ENCODE measurements around the gene SEPTIN5.

SEPTIN5 gene

DNA sequence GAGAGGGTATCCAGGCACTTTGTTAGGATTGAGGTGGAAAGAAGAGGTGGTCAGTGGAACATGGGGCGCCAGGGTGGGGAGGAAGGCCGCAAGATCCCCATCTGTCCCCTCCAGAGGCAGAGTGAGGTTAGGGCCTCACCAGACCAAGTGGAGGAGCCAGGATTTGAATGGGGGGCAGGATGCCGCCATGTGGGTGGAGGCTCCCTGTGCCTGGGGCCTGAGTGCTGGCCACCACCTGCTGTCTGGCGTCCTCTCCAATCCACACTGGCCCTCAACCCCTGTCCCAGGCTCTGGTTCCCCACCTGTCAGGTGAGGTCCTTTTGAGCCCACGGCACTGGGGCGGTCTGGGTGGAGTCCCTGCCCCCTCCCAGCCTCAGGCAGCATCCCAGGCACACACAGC, 28.8 kb downstream of the SEPTIN5 start:
- H3K4me3 ChIP-seq (replicated peaks; ENCODE audit: low read depth, low read length), result no peak overlapping the region
- TF ChIP-seq, protein P1, sequence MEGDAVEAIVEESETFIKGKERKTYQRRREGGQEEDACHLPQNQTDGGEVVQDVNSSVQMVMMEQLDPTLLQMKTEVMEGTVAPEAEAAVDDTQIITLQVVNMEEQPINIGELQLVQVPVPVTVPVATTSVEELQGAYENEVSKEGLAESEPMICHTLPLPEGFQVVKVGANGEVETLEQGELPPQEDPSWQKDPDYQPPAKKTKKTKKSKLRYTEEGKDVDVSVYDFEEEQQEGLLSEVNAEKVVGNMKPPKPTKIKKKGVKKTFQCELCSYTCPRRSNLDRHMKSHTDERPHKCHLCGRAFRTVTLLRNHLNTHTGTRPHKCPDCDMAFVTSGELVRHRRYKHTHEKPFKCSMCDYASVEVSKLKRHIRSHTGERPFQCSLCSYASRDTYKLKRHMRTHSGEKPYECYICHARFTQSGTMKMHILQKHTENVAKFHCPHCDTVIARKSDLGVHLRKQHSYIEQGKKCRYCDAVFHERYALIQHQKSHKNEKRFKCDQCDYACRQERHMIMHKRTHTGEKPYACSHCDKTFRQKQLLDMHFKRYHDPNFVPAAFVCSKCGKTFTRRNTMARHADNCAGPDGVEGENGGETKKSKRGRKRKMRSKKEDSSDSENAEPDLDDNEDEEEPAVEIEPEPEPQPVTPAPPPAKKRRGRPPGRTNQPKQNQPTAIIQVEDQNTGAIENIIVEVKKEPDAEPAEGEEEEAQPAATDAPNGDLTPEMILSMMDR (IDR thresholded peaks at IDR 0.05; ENCODE audit: low read length, missing control alignments), result no peak
- no peak for DNase-seq (ENCODE audit: low read depth)

DNA sequence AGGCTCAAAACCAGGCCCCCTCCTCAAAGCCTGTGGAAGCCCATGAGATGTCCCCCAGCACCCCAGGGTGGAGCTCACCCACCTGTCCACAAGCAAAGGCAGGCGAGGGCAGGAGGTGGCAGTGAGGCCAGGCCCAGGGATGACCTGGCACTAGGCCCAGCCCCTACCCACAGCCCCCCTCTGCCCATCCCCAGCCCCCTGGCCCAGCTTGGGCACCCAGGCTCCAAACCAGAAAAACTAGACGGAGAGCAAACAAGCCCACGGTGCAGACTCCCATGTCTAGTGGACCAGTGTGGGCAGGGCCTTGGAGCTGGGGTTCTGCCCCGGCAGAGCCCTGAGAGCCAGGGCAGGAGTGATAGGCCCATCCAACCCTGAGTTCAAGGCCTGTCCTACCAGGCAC, 29.3 kb downstream of the SEPTIN5 start:
- TF ChIP-seq, protein P1 (IDR thresholded peaks at IDR 0.05; ENCODE audit: low read length, missing control alignments), result no peak
- no peak for DNase-seq (ENCODE audit: low read depth)
- no peak overlapping the region for H3K4me3 ChIP-seq (replicated peaks; ENCODE audit: low read depth, low read length)

DNA sequence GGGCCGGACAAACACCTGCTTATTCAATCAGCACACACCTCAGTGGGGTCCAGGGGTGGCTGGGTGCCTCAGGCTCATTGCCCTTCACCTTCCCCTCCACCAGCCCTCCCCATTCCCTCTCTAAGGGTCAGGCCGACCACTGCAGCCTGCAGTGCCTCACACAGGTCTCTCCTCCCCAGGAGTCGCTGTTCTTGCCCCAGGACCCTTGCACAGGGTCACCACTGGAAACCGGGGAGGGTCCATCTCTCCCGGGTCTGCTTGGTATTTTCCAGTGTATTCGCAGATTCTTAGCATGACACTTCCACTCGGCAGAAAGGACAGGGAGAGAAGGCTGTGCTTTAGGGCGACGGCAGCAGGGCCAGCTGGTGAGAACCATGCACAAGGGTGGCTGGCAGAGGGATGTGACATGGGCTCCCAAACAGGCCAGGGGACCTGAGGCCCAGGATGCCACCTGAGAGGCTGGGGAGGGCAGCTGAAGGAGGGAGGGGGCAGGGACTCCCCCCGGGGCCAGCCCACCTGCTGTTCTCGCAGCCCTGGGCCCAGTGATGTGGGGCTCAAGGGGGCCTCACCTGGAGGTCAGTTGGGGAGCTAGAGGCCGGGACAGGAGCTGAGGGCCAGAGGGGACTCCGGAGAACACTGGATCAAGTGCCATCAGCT, 30.2 kb downstream of the SEPTIN5 start:
- no peak for DNase-seq (ENCODE audit: low read depth)
- TF ChIP-seq, protein P1 (IDR thresholded peaks at IDR 0.05; ENCODE audit: low read length, missing control alignments), result no peak
- no peak overlapping the region for H3K4me3 ChIP-seq (replicated peaks; ENCODE audit: low read depth, low read length)

DNA sequence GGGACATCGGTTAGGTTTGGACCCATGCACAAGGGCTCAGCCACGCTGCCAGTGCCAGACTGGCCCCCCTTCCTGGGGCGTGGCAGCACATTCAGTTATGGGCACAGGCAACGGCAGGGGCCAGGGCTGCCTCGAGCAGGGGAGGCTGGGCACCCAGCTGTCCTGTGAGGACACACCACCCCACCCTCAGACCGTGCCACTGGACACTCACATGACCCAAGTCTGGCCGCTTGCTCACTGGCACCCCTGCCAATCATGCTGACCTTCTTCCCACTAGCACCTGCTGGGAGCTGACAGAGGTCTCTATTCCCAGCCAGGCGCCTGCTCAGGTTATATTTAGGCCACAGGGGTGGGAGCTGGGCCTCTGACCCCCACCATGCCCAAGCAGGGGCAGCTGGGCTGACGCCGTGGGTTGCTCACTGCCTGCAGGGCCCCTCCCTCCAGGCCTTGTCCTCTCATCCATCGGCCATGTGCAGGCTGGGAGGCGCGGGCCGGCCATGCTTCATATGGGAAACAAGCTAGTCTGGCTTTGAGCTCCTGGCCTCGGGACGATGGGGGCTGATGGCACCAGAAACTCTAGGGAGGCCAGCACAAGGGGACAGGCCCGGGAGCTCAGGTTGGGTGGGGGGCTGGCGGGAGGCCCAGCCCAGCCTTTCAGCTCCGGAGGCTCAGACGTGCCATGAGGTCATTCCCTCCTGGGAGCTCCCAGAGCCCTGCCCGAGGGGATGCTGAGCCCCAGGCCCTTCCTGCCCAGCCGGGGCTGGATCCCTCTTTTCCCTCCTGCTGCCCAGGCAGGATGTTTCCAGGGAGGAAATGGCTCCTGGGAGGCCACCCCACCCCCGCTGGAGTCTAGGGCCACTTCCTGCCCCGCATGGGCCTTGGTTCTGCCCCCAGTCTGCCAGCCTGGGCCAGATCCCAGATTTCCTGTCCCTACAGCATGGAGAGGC, 31.1 kb downstream of the SEPTIN5 start:
- no peak overlapping the region for H3K4me3 ChIP-seq (replicated peaks; ENCODE audit: low read depth, low read length)
- DNase-seq (ENCODE audit: low read depth), result no peak
- TF ChIP-seq, protein P1 (IDR thresholded peaks at IDR 0.05; ENCODE audit: low read length, missing control alignments), result no peak

DNA sequence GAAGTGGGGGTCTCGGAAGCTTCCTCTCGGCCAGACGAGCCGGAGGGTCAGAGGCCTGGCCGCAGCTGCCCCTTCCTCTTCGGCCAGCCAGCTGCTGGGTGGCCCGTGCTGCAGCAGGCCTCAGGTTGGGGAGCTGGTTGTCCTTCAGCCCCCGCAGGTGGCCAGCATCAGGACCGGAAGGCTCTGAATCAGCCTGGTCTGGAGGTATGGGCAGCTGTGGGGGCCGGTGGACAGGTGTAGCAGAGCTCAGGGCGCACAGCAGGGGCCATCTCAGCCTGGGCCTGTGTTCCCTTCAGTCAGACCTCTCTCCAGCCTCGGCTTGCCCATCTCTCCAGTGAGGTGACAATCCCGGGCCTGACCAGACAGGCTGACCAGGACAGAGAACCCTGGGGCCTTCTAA, 32.4 kb downstream of the SEPTIN5 start:
- no peak overlapping the region for H3K4me3 ChIP-seq (replicated peaks; ENCODE audit: low read depth, low read length)
- TF ChIP-seq, protein P1 (IDR thresholded peaks at IDR 0.05; ENCODE audit: low read length, missing control alignments), result no peak
- no peak for DNase-seq (ENCODE audit: low read depth)

DNA sequence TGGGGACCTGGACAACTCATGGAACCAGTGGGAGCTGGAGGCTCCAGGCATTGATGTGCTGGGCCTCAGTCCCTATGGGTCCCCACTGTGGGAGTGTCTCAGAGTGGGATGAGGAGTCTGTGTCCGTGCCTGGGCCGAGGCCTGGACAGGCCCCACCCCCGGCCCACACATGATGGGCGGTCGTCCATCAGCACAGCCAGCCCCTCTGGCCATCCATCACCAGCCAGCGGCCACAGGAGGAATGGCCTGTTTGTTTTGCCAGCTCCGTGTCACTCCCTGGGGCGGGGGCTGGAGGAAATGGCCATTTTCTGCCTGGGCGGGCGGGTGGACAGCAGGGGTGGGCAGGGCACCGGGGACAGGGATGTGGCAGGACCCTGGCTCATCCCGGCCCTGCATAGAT, 33.2 kb downstream of the SEPTIN5 start:
- H3K4me3 ChIP-seq (replicated peaks; ENCODE audit: low read depth, low read length), result no peak overlapping the region
- DNase-seq (ENCODE audit: low read depth), result no peak
- TF ChIP-seq, protein P1 (IDR thresholded peaks at IDR 0.05; ENCODE audit: low read length, missing control alignments), result no peak

Data from fibroblast of pulmonary artery (primary cell).